ENCODE measurements around the gene FOXN1. TPM values are rescaled to one million over a fixed set of nuclear protein-coding genes. Genes with fewer than 3 reads are reported as not detected.

The FOXN1 gene
- polyA plus RNA-seq, 2 of the 4 experiments (the other 2 are of a cell fraction), result not detected

DNA sequence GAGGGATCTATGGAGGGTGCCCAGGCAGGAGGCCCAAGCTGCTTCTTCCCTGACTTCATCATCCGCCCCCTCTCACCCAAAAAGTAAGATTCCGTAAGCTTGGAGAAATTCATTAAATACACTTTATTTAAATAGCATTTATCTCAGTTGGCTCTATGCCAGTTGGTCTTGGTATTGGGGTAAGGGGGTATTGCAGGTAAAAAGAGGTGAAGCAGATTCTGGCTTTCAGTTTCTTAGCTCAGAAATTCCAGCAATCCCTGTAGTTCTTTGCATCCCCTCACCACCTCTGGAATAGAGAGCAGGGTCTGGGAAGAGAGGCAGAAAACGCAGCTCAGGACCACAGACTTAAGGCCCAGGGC is 71.3 kb downstream of the FOXN1 start:
- ChIA-PET POLR2A (no interaction called here), CTCF (interaction anchor here (0.6 to 1.9 kb wide), 7 partner anchors 8 to 254 kb away, joined by 3 to 8 read pairs (median 6); no protein-coding TSS in a partner anchor)
- H3K27ac ChIP-seq, result no peak overlapping the region
- FAIRE-seq, result no peak
- no peak for ATAC-seq
- 96% methylated on average over 3 of the region's 3 CpGs for WGBS (ENCODE audit: missing lambda C conversion rate)
- no peaks in the 10 kb centered on the region for H3K9me3 ChIP-seq
- DNase-seq (ENCODE audit: low read depth in 1 of 2, low spot score in 1 of 2), result no peak
- H3K4me2 ChIP-seq, result peak overlapping the region; percentile 36; the same call in 2 of the 3 replicates
- TF ChIP-seq EHMT2 (IDR thresholded peaks at IDR 0.05; ENCODE audit: low read depth) (no peak), KDM5A (IDR thresholded peaks at IDR 0.05) (no peak), HOXA7 (CRISPR knock-in tag; IDR thresholded peaks at IDR 0.05) (no peak), ZFP36 (IDR thresholded peaks at IDR 0.05; ENCODE audit: borderline replicate concordance, partially characterized antibody) (no peak), ZNF302 (CRISPR knock-in tag; IDR thresholded peaks at IDR 0.05) (no peak)
- H3K4me1 ChIP-seq, result peaks cover 14% of the 10 kb centered on the region
- no peak overlapping the region for H3K4me3 ChIP-seq

DNA sequence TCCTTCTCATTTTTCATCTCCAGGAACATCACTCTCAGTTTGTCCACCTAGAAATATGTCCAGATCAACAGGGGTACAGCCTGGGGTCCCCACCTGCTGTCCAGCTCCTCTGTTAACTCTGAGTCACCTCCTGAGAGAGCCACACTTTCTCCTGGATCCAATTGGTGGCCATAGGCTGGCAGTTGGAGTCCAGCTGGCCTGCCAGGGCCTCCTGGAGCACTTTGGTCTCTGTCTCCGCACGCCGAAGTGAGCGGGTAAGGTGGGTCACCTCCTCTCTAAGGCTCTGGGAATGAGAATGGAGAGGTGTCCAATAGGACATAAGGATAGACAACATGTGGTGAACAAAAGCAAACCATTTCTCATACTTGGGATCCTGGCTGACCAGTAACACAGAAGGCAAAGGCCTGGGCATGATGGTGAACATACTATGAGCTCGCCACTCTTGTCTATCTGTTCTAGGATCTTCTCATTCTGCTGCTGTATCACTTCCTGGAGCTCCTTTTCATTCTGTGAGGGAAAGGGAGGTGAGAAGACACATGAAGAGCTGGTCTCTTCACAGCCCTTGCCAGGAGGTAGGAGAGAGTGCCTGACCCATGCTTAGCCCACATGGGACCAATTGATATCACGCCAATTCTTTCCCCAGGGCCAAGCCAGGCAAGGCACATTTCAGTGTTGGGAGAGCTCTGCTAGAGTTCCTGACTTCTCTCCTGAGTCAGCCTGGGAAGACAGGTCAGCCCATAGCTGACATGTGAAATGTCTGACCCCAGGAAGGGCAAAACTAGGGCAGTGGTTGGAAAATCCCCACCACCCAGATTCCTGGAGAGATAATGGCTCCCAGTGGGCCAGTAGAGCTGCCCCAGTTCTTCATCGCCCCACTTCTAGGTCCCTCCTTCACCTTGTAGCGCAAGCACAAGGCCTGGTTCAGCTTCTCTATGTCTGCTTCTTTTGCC is 72.4 kb downstream of the FOXN1 start:
- ChIA-PET CTCF (interaction anchor here (0.9 to 1.7 kb wide), 4 partner anchors 34 to 83 kb away, joined by 3 to 8 read pairs (median 6); no protein-coding TSS in a partner anchor), POLR2A (no interaction called here)
- FAIRE-seq, result no peak

DNA sequence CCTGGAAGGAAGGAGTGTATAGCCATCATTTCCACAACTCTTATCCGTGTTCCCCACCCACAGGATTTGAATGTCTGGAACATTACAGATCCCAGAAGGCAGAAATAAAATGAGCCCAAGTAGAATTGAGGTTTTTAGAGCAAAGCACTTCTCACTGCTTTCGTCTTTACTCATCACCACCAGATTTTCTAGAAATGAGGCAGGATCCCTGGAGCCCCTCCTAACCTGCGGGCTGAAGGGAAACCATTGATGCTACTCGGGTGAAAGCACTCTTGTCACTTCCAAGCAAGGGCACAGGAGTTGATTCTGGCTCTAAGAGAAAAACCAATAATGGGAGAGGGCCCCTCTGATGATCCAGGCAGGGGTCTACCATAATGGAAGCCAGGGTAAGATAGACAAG is 73.4 kb downstream of the FOXN1 start:
- DNase-seq (ENCODE audit: low read depth in 1 of 2, low spot score in 1 of 2), result no peak
- ATAC-seq, result no peak

More for the DNA sequence above, 72.4 kb downstream of the FOXN1 start:
- ATAC-seq (no peak), DNase-seq (ENCODE audit: low read depth in 1 of 2, low spot score in 1 of 2) (no peak)
- WGBS (ENCODE audit: missing lambda C conversion rate), result 96% methylated on average over 8 of the region's 8 CpGs
- H3K4me2 ChIP-seq, result no peak overlapping the region
- peaks cover 4% of the 10 kb centered on the region; the same call in 2 of the 3 replicates for H3K4me1 ChIP-seq
- H3K9me3 ChIP-seq, result no peaks in the 10 kb centered on the region
- no peak overlapping the region for H3K4me3 ChIP-seq
- H3K27ac ChIP-seq, result no peak overlapping the region
- no peak for TF ChIP-seq MAZ (IDR thresholded peaks at IDR 0.05; ENCODE audit: borderline replicate concordance, low read depth, low read length)

DNA sequence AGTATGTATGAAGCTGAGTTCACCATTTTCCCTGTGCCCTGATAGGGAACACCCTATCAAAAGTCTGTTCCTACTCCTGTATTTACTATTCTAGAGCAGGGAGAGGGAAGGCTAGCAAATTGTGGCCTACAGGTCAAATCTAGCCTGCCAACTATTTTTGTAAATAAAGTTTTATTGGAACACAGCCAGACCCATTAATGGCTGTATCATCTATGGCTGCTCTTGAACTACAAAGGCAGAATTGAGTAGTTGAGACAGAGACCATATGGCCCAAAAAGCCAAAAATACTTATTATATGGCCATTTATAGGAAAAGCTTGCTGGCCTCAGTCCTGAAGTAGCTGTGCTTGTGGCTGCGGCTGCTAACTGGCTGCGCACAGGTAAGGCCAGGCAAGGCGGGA is 74.8 kb downstream of the FOXN1 start:
- 95% methylated on average over 3 of the region's 3 CpGs for WGBS (ENCODE audit: missing lambda C conversion rate)
- Histone ChIP-seq H3K27ac (no peak overlapping the region), H3K4me1 (peaks cover 4% of the 10 kb centered on the region; the same call in 2 of the 3 replicates), H3K4me2 (no peak overlapping the region), H3K9me3 (no peaks in the 10 kb centered on the region), H3K4me3 (no peak overlapping the region)
- FAIRE-seq, result no peak
- ATAC-seq, result no peak
- ChIA-PET POLR2A (no interaction called here), CTCF (interaction anchor here (1.0 to 2.3 kb wide), 4 partner anchors 10 to 86 kb away, joined by 3 to 6 read pairs (median 4); partner anchors contain the start of gene RSKR)
- no peak for DNase-seq (ENCODE audit: low read depth in 1 of 2, low spot score in 1 of 2)
- no peak for TF ChIP-seq SREBF2 (IDR thresholded peaks at IDR 0.05)

More for the DNA sequence above, 73.4 kb downstream of the FOXN1 start:
- POLR2A ChIA-PET, result no interaction called here
- CTCF ChIA-PET, result no interaction called here
- H3K9me3 ChIP-seq, result no peaks in the 10 kb centered on the region
- peaks cover 4% of the 10 kb centered on the region; the same call in 2 of the 3 replicates for H3K4me1 ChIP-seq
- H3K27ac ChIP-seq, result no peak overlapping the region
- no peak for TF ChIP-seq TP53 (CRISPR knock-in tag; IDR thresholded peaks at IDR 0.05)
- H3K4me2 ChIP-seq, result no peak overlapping the region
- H3K4me3 ChIP-seq, result no peak overlapping the region
- FAIRE-seq, result no peak
- 93% methylated on average over 4 of the region's 4 CpGs for WGBS (ENCODE audit: missing lambda C conversion rate)

DNA sequence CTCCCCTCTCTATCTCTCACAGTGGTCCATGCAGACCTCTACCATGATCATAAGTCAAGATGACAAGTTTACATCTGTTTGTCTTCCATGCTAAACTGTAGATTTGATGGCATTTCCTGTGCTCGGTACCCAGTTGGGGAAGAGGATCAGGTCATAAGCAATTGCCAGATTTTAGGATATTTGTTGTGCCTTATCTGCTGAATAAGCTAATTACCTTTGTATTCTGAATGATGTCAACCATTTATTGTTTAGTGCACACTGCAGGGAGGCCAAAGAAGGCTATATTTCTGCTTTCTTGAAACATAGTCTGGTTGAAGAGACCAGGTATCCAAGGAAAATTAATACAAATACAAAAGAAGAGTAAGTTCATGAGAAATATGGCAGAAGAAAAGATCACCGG is 76.4 kb downstream of the FOXN1 start:
- Histone ChIP-seq H3K4me2 (no peak overlapping the region), H3K4me3 (no peak overlapping the region), H3K4me1 (no peaks in the 10 kb centered on the region), H3K27ac (no peak overlapping the region), H3K9me3 (no peaks in the 10 kb centered on the region)
- POLR2A ChIA-PET, result no interaction called here
- FAIRE-seq (no peak), ATAC-seq (no peak), DNase-seq (ENCODE audit: low read depth in 1 of 2, low spot score in 1 of 2) (no peak)
- CTCF ChIA-PET, result interaction anchor here (0.6 to 2.3 kb wide), 6 partner anchors 11 to 96 kb away, joined by 3 to 5 read pairs (median 4); partner anchors contain the start of gene PIGS
- WGBS (ENCODE audit: missing lambda C conversion rate), result 94% methylated on average over 2 of the region's 2 CpGs
- TF ChIP-seq ZSCAN20 (CRISPR knock-in tag; IDR thresholded peaks at IDR 0.05) (no peak), MAFK (IDR thresholded peaks at IDR 0.05; ENCODE audit: partially characterized antibody) (peak; percentile 89)

DNA sequence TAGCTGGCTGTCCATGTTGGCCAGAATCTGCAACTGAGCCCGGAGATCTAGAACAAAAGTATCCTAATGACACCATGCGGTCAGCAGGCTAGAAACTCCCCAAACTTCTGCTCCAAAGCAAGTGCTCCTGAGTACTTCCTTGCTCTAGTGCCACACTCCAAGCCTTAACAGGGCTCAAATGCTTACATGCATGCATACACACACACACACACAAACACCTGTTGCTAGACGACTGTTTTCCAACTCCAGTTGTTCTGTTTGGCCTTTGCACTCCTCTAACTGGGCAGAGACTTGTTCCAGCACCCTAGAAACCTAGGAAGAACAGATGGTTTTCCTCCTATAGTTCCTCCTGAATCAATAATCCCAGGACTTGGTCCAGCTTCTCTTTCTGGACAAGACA is 78.3 kb downstream of the FOXN1 start:
- 79% methylated on average over 3 of the region's 3 CpGs for WGBS (ENCODE audit: missing lambda C conversion rate)
- Histone ChIP-seq H3K27ac (no peak overlapping the region), H3K9me3 (no peaks in the 10 kb centered on the region), H3K4me2 (no peak overlapping the region), H3K4me1 (no peaks in the 10 kb centered on the region), H3K4me3 (no peak overlapping the region)
- no peak for DNase-seq (ENCODE audit: low read depth in 1 of 2, low spot score in 1 of 2)
- TF ChIP-seq TP53 (CRISPR knock-in tag; IDR thresholded peaks at IDR 0.05), result no peak
- TF ChIP-seq ZC3H11A (IDR thresholded peaks at IDR 0.05), result no peak
- TF ChIP-seq SREBF2 (IDR thresholded peaks at IDR 0.05), result no peak
- TF ChIP-seq, protein P1, sequence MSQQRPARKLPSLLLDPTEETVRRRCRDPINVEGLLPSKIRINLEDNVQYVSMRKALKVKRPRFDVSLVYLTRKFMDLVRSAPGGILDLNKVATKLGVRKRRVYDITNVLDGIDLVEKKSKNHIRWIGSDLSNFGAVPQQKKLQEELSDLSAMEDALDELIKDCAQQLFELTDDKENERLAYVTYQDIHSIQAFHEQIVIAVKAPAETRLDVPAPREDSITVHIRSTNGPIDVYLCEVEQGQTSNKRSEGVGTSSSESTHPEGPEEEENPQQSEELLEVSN (IDR thresholded peaks at IDR 0.05; ENCODE audit: borderline replicate concordance, low read depth), result no peak
- TF ChIP-seq HOXB5 (CRISPR knock-in tag; IDR thresholded peaks at IDR 0.05), result no peak
- TF ChIP-seq HOXB13 (CRISPR knock-in tag; IDR thresholded peaks at IDR 0.05; ENCODE audit: low read depth), result no peak
- TF ChIP-seq RARB (CRISPR knock-in tag; IDR thresholded peaks at IDR 0.05), result no peak
- TF ChIP-seq CEBPB (IDR thresholded peaks at IDR 0.05), result no peak
- ChIA-PET POLR2A (no interaction called here), CTCF (interaction anchor here (1.3 to 2.9 kb wide), 6 partner anchors 7 to 87 kb away, joined by 3 to 11 read pairs (median 6); partner anchors contain the start of genes ALDOC and PIGS)
- FAIRE-seq, result no peak
- ATAC-seq, result no peak

Data from A549 (cell line).